GM21423 (cell line): ENCODE data around the gene KLF13.

ENCODE experiments used
- ATAC-seq: cut with Tn5 transposase; IDR thresholded peaks from one replicate; pipeline ENCODE4 v1.9.1; 2021; ENCODE audit warnings: mild to moderate bottlenecking, moderate library complexity; ENCODE audit not compliant: unreplicated experiment

Gene KLF13

GRCh38 chr15:31397851-31398661 lies 71.4 kb downstream of the KLF13 start:
- ATAC-seq: no peak

DNA sequence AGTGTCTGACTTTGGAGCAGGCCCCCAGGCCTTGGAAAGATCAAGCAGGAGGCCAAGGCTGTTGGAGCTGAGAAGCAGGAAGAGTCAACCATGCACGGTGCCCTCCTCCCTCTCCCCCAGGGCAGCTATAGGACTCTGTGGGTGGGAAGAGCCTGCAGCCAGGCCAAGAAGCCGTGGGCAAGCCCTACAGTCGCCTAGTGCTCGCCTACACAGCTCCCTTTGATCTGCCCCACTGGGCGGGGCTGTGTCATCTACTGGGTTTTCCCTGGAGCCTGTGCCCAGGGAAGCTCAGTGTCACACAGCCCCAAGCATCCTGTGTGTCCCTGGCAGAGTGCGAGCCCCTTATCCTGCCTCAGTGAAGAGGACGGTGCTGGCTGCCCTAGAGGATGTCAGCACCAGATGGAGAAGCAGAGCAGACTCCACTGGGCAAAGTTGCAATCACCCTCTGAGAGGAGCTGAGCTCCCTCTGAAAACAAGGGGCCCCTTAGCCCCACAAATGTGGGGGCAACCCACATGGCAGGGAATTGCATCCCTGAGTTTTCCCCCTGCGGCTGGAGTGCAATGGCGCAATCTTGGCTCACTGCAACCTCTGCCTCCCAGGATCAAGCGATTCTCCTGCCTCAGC lies 72.2 kb downstream of the KLF13 start:
- ATAC-seq: no peak

DNA sequence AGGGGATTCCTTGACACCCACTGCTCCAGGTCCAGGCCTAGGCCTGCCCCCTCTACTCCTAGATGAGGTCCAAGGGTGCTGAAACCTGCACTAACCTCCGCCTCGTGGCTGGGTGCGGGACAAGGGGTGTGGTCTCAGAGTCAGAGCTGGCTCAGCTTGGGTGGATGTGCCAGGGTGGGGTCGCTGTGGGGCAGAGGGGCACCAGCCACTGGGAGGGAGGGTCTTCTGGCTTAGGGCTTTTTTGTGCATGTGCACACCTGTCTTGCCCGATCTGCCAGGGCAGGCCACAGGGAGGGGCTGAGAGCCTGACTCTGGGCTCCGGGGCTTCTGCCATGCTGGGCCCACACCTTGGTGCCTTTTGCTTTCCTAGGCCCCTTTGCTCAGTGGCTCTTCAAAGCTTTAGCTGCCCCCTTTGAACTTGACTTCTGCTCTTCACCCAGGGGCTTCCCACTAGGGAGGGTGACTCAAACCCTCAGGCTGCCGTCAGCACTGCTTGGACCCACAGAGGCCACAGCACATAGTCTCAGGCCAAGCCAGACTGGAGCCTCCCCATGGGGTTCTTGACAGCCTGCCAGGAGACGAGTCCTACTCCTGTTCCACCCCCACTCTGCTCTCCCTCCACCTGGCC lies 73.0 kb downstream of the KLF13 start:
- no peak for ATAC-seq

- ATAC-seq: no peak
Measured at GRCh38 chr15:31400222-31400927, 73.7 kb downstream of the KLF13 start.

GRCh38 chr15:31401282-31401681 lies 74.6 kb downstream of the KLF13 start:
- ATAC-seq: no peak

DNA sequence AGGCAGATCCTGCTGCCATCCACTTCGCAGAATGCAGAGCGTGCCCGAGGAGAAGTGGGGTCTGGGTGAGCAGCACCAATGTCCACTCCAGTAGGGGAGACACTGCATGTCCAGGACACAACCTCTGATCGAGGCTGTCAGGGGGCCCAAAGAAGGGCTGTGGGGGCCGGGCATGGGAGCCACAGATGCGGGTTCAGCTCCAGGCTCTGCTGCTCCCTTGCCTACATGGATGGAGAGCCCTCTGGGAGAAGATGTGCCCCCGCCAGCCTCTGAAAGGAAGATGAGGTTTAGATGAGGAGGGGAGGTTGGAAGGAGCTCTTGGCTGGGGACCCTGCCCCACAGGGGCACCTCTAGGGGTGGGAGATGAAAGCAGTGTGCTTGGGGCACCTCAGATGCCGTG lies 75.4 kb downstream of the KLF13 start:
- no peak for ATAC-seq

DNA sequence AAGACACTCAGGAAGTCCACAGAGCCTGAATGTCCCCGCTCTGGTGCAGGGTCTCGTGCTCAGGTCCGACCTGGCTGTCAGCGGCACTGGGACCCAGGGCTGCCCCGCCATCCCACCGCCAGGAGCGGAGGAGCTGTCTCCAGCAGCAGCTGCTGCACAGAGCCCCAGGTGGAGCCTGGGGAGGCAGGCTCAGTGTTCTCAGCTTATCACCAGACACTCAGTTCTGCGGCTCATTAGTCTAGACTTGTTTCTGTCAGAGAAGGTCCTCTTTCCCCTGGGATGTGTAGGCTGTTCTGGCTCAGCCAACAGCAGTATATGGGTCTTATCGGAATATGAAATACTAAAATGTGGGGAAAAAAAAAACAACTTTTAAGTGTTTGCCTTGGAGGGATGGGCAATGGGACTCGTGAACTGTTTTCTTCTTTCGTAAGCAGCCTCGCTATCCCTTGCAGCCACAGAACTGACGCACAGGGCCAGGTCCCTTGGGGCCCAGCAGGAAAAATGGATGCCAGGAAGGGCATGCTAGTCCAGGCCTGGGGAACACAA lies 75.9 kb downstream of the KLF13 start:
- ATAC-seq: no peak

DNA sequence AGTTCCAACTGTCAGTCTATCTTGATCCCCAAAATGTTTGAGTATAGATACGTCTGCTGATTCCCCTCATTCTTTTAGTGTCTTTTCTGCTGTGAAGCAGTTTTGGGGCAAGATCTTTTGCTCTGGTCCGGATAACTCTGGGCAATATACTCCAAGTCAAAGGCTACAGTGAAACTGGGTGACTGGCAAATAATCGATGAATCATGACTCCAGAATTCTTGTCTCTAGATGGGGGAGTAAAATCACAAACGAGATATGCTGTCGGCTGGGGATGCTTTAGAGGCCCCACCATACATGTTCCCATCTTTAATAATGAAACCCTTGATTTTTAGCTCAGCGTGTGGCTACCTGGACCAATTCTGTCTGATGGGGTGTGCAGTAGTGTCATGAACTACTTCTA lies 76.5 kb downstream of the KLF13 start:
- ATAC-seq: no peak

DNA sequence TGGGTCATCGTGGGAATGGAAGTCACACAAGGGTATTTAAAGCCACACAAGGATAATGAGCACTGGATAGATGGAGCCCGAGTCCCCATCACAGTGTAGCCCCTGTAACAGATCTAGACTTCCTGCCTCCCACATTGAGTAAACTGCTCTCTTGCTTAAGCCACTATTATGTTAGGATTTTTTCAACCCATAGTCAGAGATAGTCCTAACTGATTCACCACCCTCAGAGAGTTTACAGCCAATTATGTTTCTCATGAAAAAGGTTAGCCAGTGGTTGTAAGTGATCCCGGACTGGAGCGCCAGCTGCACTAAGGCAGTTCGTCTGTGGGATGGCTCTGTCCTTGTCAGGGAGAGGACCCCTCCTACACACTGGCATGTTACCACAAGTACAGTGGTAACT lies 77.0 kb downstream of the KLF13 start:
- no peak for ATAC-seq

- ATAC-seq: no peak
Measured at GRCh38 chr15:31404345-31404744, 77.7 kb downstream of the KLF13 start.

GRCh38 chr15:31405200-31405920 lies 78.7 kb downstream of the KLF13 start:
- no peak for ATAC-seq

GRCh38 chr15:31407376-31407775 lies 80.7 kb downstream of the KLF13 start:
- no peak for ATAC-seq

GRCh38 chr15:31407851-31408250 lies 81.2 kb downstream of the KLF13 start:
- no peak for ATAC-seq

- ATAC-seq: no peak
Measured at GRCh38 chr15:31408724-31409123, 82.1 kb downstream of the KLF13 start.

DNA sequence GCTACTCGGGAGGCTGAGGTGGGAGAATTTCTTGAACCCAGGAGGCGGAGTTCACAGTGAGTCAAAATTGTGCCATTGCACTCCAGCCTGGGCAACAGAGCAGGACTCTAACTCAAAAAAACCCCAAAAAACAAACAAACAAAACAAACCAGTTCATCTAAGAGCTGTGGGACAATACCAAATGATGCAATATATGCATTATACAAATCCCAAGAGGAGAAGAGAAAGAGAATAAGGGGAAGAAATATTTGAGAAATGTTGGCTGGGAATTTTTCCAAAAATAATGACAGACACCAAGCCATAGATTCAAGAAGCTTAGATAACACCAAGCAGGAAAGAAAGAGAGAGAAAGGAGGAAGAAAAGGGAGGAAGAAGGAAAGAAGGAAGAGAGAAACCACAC lies 82.5 kb downstream of the KLF13 start:
- ATAC-seq: no peak

DNA sequence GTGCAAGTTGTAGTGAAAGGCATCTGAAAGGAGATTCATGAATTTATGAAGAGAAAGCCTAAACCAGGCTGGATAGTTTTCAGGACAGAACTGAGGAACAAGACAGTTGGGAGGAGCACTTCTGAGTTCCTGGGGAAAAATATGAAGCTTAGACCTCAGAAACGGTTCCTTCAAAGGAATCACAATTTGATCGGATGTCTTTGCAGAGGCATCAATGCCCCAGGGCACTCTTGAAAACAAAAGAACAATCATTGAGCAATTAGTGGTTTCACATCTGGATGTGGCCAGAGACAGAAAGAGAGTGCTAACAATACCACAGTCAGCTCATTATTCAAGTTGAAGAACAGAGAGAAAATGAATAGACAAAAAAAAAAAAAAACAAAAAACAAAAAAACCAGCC lies 86.2 kb downstream of the KLF13 start:
- no peak for ATAC-seq

DNA sequence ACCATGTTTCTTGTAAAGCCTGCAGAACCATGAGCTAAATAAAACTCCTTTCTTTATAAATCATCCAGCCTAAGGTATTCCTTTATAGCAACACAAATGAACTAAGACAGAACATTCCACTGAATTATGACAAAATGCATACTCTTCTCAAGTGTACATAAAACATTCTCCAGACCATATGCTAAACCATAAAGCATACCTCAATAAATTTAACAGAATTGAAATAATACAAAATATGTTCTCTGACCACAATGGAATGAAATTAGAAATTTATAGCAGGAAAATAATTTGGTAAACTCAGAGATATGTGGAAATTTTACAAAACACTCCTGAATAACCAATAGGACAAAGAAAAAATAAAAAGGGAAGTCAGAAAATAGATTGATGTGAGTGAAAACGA lies 88.6 kb downstream of the KLF13 start:
- no peak for ATAC-seq

- no peak for ATAC-seq
Measured at GRCh38 chr15:31419820-31420219, 93.2 kb downstream of the KLF13 start.

DNA sequence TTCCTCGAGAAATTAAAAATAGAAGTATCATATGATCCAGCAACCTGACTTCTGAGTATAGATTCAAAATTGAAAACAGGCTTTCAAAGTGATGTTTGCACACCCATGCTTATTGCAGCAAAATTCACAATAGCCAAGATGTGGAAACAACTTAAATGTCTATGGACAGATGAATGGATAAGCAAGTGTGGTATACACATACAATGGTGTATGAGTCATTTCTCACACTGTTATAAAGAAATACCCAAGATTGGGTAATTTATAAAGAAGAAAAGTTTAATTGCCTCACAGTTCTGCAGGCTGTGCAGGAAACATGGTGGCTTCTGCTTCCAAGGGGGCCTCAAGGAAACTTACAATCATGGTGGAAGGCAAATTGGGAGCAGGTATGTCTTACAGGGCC lies 100.8 kb downstream of the KLF13 start:
- ATAC-seq: no peak
